ENCODE data around the gene NADK. TPM values are rescaled to one million over a fixed set of nuclear protein-coding genes. Genes with fewer than 3 reads are reported as not detected.
"Not testable (repeated sequence)": the region's sequence is repeated elsewhere in the genome, so short reads cannot be mapped to it uniquely, and the experiment has no call there.

The NADK gene
- total RNA-seq, 4 donors from 2014 or later, result 36.1 to 57.6 (median 39.5) TPM

- H3K4me1 ChIP-seq; H3K9me3 ChIP-seq; H3K27me3 ChIP-seq; intact Hi-C loops (cut with DNase I): not testable (repeated sequence)
- TF ChIP-seq POLR2A (IDR thresholded peaks at IDR 0.05), result peak in 3 of 4 donors; percentile 58 to 75 (median 71)
- TF ChIP-seq, protein P1, sequence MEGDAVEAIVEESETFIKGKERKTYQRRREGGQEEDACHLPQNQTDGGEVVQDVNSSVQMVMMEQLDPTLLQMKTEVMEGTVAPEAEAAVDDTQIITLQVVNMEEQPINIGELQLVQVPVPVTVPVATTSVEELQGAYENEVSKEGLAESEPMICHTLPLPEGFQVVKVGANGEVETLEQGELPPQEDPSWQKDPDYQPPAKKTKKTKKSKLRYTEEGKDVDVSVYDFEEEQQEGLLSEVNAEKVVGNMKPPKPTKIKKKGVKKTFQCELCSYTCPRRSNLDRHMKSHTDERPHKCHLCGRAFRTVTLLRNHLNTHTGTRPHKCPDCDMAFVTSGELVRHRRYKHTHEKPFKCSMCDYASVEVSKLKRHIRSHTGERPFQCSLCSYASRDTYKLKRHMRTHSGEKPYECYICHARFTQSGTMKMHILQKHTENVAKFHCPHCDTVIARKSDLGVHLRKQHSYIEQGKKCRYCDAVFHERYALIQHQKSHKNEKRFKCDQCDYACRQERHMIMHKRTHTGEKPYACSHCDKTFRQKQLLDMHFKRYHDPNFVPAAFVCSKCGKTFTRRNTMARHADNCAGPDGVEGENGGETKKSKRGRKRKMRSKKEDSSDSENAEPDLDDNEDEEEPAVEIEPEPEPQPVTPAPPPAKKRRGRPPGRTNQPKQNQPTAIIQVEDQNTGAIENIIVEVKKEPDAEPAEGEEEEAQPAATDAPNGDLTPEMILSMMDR (IDR thresholded peaks at IDR 0.05), result peak in 5 of 6 experiments; percentile 17 to 66 (median 44)
- H3K27ac ChIP-seq, result peak within 1 kb of the TSS; percentile 89 to 95 (median 94)
- H3K4me3 ChIP-seq, result peak within 1 kb of the TSS; percentile 53 to 80 (median 67)
- DNase-seq, result peak; percentile 74
- 0% methylated on average over 9 of the region's 78 CpGs; no CpG with 5 or more reads in 1 of the 2 donors for WGBS, 2 donors
- peaks cover 0 to 20% (median 6%) of the 10 kb centered on the region in 3 donors for H3K36me3 ChIP-seq
Observed at GRCh38 chr1:1724035-1724864, 54.0 kb downstream of the NADK start, which contains the start of gene CDK11A. Gene CDK11A, minus strand, starts transcription at chr1:1724357. Its CDS starts 1,539 bp downstream, at chr1:1722818.

DNA sequence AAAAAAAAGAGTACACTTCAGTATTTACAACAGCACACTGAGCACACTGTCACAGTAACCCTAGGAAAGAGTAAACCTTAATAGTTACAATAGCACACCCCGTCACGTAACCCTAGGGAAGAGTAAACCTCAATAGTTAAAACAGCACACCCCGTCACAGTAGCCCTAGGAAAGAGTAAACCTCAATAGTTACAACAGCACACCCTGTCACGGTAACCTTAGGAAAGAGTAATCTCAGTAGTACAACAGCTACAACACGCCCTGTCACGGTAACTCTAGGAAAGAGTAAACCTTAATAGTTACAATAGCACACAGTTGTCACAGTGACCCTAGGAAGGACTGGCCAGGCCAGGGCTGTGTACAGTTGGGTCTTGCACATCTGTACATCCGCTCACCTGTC, 57.1 kb downstream of the NADK start:
- Histone ChIP-seq H3K36me3 (peaks cover 0 to 44% (median 10%) of the 10 kb centered on the region in 3 donors), H3K9me3 (no peaks in the 10 kb centered on the region), H3K27me3 (no peaks in the 10 kb centered on the region), H3K4me3 (no peak overlapping the region), H3K27ac (no peak overlapping the region), H3K4me1 (peaks cover 0 to 8% (median 0%) of the 10 kb centered on the region in 3 donors)
- 82 to 83% methylated on average over 7 of the region's 7 CpGs for whole genome bisulfite sequencing, 2 donors
- intact Hi-C loops (cut with DNase I), result no loop called here
- DNase-seq, result no peak
- no peak for TF ChIP-seq POLR2A (IDR thresholded peaks at IDR 0.05)
- TF ChIP-seq, protein P1 (IDR thresholded peaks at IDR 0.05), result no peak

- H3K27ac ChIP-seq; intact Hi-C loops (cut with DNase I); H3K9me3 ChIP-seq; H3K4me3 ChIP-seq; H3K4me1 ChIP-seq; DNase-seq; H3K27me3 ChIP-seq: not testable (repeated sequence)
- 81 to 94% methylated on average over 8 of the region's 18 CpGs for WGBS, 2 donors
- peaks cover 0 to 50% (median 4%) of the 10 kb centered on the region in 3 donors for H3K36me3 ChIP-seq
Observed at GRCh38 chr1:1715109-1715883, 63.0 kb downstream of the NADK start.

DNA sequence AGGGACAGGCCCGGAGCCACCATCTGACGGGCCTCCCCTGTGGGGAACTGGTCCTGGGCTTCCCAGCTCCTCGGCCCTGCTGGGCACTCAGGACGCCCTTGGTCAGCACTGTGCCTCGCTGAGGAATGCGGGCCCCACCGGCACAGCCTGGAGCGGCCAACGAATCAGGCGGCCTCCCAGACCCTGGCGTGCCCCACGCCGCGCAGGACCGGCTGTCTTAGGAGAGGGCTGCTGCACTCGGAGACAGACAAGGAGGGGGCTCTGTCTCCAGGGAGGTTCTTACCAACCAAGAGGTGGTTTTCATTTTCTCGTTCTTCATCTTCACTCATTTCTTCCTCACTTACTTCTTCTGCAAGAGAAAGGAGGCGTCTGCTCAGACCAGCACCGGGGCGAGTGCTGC, 70.4 kb downstream of the NADK start:
- intact Hi-C loops (cut with DNase I); H3K9me3 ChIP-seq; H3K27me3 ChIP-seq; H3K4me3 ChIP-seq; DNase-seq; H3K4me1 ChIP-seq; H3K27ac ChIP-seq: not testable (repeated sequence)
- 100% methylated on average over 2 of the region's 20 CpGs; no CpG with 5 or more reads in 1 of the 2 donors for WGBS, 2 donors
- H3K36me3 ChIP-seq, result peaks cover 0 to 41% (median 12%) of the 10 kb centered on the region in 3 donors

- H3K27me3 ChIP-seq; H3K9me3 ChIP-seq; intact Hi-C loops (cut with DNase I); H3K27ac ChIP-seq; DNase-seq; H3K4me3 ChIP-seq; H3K4me1 ChIP-seq: not testable (repeated sequence)
- WGBS, 2 donors, result no CpG with 5 or more reads among the region's 23 CpGs
- H3K36me3 ChIP-seq, result peaks cover 0 to 41% (median 12%) of the 10 kb centered on the region in 3 donors
Observed at GRCh38 chr1:1707241-1707640, 71.0 kb downstream of the NADK start.

DNA sequence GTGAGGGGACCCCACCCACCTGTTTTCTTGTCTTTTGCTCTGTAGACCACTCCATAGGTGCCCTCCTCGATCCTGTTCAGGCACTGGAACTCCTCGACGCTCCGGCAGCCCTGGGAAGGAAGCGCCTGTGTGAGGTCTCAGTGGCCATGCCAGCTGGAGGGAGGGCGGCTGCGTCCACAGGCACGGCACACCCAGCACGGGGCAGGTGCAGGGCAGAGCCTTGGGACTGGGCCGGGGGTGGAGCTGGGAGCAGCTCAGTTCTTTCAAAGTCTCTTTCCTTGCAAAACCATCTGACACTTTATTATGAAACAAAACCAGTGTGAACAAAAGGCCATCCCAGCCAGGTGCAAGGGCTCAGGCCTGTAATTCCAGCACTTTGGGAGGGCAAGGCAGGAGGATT, 72.6 kb downstream of the NADK start:
- H3K36me3 ChIP-seq, result peaks cover 0 to 41% (median 12%) of the 10 kb centered on the region in 3 donors
- H3K9me3 ChIP-seq; H3K27me3 ChIP-seq; H3K4me3 ChIP-seq; H3K4me1 ChIP-seq; H3K27ac ChIP-seq; intact Hi-C loops (cut with DNase I); DNase-seq: not testable (repeated sequence)
- WGBS, 2 donors, result no CpG with 5 or more reads among the region's 10 CpGs

GRCh38 chr1:1704284-1704957, 73.8 kb downstream of the NADK start:
- not testable (repeated sequence) for DNase-seq

More at GRCh38 chr1:1704284-1704957, 73.8 kb downstream of the NADK start:
- H3K27me3 ChIP-seq; H3K4me1 ChIP-seq; intact Hi-C loops (cut with DNase I); H3K9me3 ChIP-seq; H3K27ac ChIP-seq; H3K4me3 ChIP-seq: not testable (repeated sequence)
- peaks cover 0 to 41% (median 12%) of the 10 kb centered on the region in 3 donors for H3K36me3 ChIP-seq
- WGBS, 2 donors, result 80 to 97% methylated on average over 2 to 6 of the region's 27 CpGs
